ENCODE data around the gene NPY.
A peak's percentile ranks its signal among the peaks of the same experiment; 100 is the strongest.

The NPY gene

GRCh38 chr7:24316340-24316739 lies 32.4 kb downstream of the NPY start:
- no peak for DNase-seq

- no peak for DNase-seq
These were observed 34.3 kb downstream of the NPY start for GRCh38 chr7:24318326-24318725.

GRCh38 chr7:24319209-24319608 lies 35.2 kb downstream of the NPY start:
- no peak for DNase-seq

GRCh38 chr7:24323961-24324480 lies 40.0 kb downstream of the NPY start:
- DNase-seq, result no peak

- DNase-seq, result no peak
These were observed 41.7 kb downstream of the NPY start for GRCh38 chr7:24325708-24326107.

GRCh38 chr7:24328050-24328449 lies 44.1 kb downstream of the NPY start:
- DNase-seq, result peak; percentile 36

GRCh38 chr7:24328894-24329293 lies 44.9 kb downstream of the NPY start:
- no peak for DNase-seq

- DNase-seq, result no peak
These were observed 50.0 kb downstream of the NPY start for GRCh38 chr7:24334012-24334411.

- DNase-seq, result no peak
These were observed 50.6 kb downstream of the NPY start for GRCh38 chr7:24334627-24335026.

- DNase-seq, result no peak
These were observed 52.5 kb downstream of the NPY start for GRCh38 chr7:24336461-24336860.

GRCh38 chr7:24337180-24337579 lies 53.2 kb downstream of the NPY start:
- peak; percentile 86 for DNase-seq

GRCh38 chr7:24339575-24339974 lies 55.6 kb downstream of the NPY start:
- no peak for DNase-seq

- DNase-seq, result no peak
These were observed 56.7 kb downstream of the NPY start for GRCh38 chr7:24340727-24341126.
